HL-60 (cell line): Measurements from ENCODE around the gene MYO9B.

Experiments used
- DNase-seq, 2 experiments: peaks; one replicate each; pipeline ENCODE4 v3.0.0-alpha.2; 2010 to 2020; ENCODE audit warnings: low read depth in 1 of 2, low spot score in 1 of 2
- H3K27ac ChIP-seq: fragments of 250-450 bp; sonication (Bioruptor Pico); replicated peaks from 2 replicates; pipeline ENCODE4 v1.5.1; 2020; ENCODE audit warnings: mild to moderate bottlenecking, moderate library complexity
- H3K27me3 ChIP-seq: fragments of 250-450 bp; sonication (Bioruptor Pico); 2 replicates; pipeline ENCODE4 v1.5.1; 2021; ENCODE audit warnings: mild to moderate bottlenecking, moderate library complexity; ENCODE audit not compliant: insufficient read depth, poor library complexity, severe bottlenecking
- H3K4me3 ChIP-seq: replicated peaks from 2 replicates; pipeline ENCODE4 v1.5.1; 2011; ENCODE audit warnings: mild to moderate bottlenecking, control low read depth, low read length; ENCODE audit not compliant: insufficient read depth
- CTCF ChIP-seq: IDR thresholded peaks from one replicate; pipeline ENCODE4 v1.5.1; 2011; ENCODE audit warnings: low read length, control low read depth, inconsistent platforms; ENCODE audit not compliant: insufficient read depth
- GABPA ChIP-seq: IDR thresholded peaks from 2 replicates; pipeline ENCODE4 v1.6.1; 2012; ENCODE audit warnings: low read depth
- POLR2AphosphoS5 ChIP-seq: IDR thresholded peaks from 2 replicates; pipeline ENCODE4 v1.6.1; 2012; ENCODE audit warnings: low read depth
- REST ChIP-seq: IDR thresholded peaks from 2 replicates; pipeline ENCODE4 v1.6.1; 2012; ENCODE audit warnings: low read depth; ENCODE audit not compliant: insufficient replicate concordance
- SPI1 ChIP-seq: IDR thresholded peaks from 2 replicates; pipeline ENCODE4 v1.6.1; 2012; ENCODE audit warnings: low read depth, mild to moderate bottlenecking, borderline replicate concordance

MYO9B gene

GRCh38 chr19:17123041-17123440 is 47.5 kb downstream of the MYO9B start:
- Histone ChIP-seq H3K27ac (no peak overlapping the region), H3K27me3 (no peaks in the 10 kb centered on the region), H3K4me3 (no peak overlapping the region)
- DNase-seq, result no peak
- TF ChIP-seq GABPA (no peak), SPI1 (no peak), POLR2AphosphoS5 (no peak), REST (no peak), CTCF (no peak)

GRCh38 chr19:17124025-17124424 is 48.4 kb downstream of the MYO9B start:
- DNase-seq, result no peak
- Histone ChIP-seq H3K27ac (peak overlapping the region; percentile 97), H3K27me3 (no peaks in the 10 kb centered on the region), H3K4me3 (no peak overlapping the region)
- TF ChIP-seq SPI1, result no peak
- no peak for TF ChIP-seq CTCF
- no peak for TF ChIP-seq POLR2AphosphoS5
- TF ChIP-seq REST, result no peak
- TF ChIP-seq GABPA, result no peak

GRCh38 chr19:17125062-17125727 is 49.6 kb downstream of the MYO9B start:
- no peaks in the 10 kb centered on the region for H3K27me3 ChIP-seq
- DNase-seq, result no peak
- H3K4me3 ChIP-seq, result no peak overlapping the region; the same call in 1 of the 2 replicates
- peak overlapping the region; percentile 97 for H3K27ac ChIP-seq
- TF ChIP-seq GABPA, result no peak
- no peak for TF ChIP-seq REST
- no peak for TF ChIP-seq POLR2AphosphoS5
